GM12873 (cell line): ENCODE data around the gene CDK15.

ENCODE experiments used
- TF ChIP-seq, protein P1 (sequence below): IDR thresholded peaks from 2 replicates; pipeline ENCODE4 v1.5.1; 2012; ENCODE audit warnings: low read depth, mild to moderate bottlenecking, moderate library complexity, low read length, control low read depth; ENCODE audit not compliant: insufficient read depth; ENCODE audit errors: missing control alignments

The CDK15 gene

DNA sequence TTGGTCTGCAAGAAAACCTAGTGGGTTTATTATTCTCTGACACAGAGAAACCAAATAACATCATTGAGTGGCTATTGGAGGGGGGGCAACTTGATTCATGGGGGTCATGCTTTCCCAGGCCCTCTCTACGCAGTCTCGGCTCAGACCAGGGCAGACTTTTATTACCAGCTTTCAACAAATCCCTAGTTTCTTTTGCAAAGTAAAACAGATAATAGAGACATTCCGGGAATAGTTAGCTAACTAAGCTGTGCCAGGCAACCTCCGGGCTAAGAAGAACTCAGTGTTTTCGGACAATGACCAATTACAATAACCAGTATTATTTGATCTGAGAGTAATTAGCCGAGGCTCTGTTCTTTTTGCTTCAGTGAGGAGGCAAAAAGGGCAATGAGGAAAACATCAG lies 66.3 kb downstream of the CDK15 start:
- TF ChIP-seq, protein P1, sequence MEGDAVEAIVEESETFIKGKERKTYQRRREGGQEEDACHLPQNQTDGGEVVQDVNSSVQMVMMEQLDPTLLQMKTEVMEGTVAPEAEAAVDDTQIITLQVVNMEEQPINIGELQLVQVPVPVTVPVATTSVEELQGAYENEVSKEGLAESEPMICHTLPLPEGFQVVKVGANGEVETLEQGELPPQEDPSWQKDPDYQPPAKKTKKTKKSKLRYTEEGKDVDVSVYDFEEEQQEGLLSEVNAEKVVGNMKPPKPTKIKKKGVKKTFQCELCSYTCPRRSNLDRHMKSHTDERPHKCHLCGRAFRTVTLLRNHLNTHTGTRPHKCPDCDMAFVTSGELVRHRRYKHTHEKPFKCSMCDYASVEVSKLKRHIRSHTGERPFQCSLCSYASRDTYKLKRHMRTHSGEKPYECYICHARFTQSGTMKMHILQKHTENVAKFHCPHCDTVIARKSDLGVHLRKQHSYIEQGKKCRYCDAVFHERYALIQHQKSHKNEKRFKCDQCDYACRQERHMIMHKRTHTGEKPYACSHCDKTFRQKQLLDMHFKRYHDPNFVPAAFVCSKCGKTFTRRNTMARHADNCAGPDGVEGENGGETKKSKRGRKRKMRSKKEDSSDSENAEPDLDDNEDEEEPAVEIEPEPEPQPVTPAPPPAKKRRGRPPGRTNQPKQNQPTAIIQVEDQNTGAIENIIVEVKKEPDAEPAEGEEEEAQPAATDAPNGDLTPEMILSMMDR = no peak

DNA sequence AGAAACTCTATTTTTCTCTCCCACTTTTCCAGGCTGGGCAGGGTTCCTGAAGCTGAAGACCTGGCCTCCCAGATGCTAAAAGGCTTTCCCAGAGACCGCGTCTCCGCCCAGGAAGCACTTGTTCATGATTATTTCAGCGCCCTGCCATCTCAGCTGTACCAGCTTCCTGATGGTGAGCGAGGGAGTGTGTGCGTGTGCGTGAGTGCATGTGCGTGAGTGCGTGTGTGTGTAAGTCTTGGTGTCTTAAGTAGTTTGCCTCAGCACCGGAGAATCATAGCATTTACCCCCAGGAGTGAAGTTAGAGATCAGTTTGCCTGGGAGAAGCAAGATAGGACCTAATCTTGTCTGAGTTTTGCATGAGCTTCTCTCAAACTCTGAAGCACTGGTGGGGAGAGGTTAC lies 73.7 kb downstream of the CDK15 start:
- TF ChIP-seq, protein P1 = no peak

DNA sequence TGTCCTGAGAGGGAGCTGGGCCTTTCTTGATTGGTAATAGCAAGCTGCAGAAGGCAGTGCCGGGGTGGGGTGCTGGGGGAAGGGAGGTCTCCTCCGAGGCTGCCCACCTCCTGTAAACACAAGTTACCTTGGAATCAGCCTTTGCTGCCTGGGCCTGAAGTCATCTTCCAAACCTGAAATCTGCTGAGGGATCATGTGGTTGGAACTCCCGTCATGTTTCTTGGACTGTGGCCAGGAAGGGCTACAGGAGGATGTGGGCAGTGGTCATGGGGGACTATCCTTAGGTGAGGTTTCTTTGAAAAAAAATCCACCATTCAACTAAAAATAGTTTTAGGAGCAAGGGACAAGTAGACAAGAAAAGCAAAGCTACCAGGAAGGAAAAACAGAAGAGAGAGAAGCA lies 74.2 kb downstream of the CDK15 start:
- TF ChIP-seq, protein P1 = no peak

DNA sequence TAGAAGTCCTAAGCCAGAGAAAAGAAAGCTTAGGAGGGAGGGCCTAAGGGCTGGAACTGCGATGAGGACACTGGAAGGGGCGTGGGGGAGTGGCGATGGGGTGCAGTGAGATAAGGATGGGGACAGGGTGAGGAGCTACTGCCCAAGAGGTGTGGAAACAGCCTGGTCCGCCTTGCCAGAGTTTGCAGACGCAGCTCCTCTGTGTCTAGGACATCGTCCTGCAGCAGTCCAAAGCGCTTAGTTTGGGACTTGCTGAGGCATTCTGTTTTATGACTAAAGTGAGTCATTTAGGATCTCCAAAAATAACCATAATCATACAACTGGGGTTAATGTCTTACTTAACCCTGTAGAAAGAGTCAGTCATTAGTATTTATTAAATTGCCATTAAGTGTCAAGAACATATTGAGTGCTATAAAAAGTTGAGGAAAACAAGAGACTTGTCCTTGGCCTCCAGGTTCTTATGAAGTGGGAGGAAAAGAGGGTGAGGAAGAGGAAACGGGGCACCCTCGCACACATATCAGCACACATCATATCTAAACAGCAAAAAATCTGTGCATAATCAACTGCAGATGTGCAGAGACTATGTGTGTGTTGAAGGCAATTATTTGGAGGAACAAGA lies 74.8 kb downstream of the CDK15 start:
- TF ChIP-seq, protein P1 = no peak

DNA sequence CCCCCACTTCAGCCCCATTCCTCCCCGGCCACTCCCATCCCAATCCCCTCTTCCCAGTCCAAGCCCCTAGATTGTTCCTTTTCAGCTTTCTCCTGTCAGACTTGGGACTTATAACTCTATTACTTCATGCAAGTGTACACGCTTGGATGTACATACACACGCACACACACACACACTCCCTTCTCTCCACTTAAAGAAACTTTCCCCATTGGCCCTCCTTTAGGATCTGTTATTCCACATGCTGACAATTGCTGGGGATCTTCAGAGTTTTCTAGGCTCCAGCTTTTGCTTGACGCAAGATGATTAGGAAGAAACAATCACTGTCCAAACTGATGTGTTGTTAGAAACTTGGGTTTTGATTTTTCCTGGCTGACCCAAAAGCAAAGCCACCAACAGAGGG lies 75.4 kb downstream of the CDK15 start:
- TF ChIP-seq, protein P1 = no peak

DNA sequence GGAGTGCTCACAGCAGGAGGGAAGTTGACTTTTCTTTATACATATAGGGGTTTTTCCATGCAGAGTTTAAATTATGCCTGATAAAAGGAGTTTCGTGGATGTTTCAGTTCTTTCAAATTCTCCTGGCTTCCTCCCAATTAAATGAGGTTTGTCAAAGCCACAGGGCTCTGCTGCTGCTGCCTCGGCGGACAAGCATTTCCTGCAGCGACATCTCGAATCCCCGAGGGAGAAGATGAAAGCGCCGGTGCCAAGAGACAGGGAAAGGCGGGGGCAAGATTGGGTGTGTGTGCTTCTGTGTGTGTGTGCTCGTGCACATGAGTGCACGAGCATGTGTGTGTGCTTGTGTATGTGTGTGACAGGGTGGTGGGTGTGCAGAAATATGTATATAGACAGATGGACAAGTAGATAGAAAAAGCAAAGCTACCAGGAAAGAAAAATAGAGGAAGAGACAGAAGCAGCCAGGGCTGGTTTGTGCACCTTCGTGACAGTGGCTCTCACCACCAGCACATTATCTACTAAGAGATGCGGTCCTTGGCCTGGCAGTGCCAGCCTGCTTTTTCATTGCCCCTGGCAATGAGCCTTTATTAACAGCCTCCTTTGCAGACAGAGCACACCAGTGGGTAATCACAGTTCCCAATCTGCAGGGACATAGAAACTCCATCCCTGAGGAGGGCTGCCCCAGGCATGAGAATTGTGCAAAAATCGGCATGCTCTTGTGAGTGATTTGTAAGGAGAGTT lies 76.2 kb downstream of the CDK15 start:
- TF ChIP-seq, protein P1 = no peak

DNA sequence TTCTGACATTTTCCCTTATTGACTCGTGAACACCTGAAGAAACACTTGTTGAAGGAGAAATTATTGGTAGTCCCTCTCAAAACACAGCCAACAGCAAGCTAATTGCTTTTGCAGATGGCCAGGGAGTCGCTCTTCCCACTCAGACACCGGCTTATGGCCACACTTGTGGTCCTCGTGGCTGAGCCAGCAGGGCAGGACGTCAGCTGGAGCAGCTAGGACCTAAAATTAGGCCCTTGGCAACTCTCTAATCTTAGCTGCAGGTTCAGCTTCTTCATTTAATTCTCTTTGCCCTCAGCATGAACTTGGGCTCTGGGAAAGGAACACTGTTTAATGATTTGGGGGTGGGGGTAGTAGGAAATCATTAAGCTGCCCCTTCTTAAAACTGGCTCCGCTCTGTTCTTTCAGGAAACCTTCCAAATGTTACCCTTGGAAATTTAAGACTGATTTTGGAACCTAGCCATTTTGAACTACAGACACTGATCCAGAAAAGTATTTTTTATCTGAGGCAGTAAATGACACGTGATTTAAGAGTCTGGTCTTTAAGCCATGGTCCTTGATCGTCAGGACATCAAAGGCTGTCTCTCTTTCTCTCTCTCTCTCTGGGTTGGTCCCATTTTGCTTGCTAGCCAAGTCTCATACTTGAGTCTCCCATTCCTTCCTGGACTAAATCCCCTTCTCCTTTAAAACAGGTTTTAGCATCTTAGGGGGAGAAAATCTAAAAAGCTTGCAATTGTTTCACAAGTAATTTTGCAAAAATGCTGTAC lies 77.5 kb downstream of the CDK15 start:
- TF ChIP-seq, protein P1 = no peak
